ENCODE results near the gene IL12A.

The IL12A gene

DNA sequence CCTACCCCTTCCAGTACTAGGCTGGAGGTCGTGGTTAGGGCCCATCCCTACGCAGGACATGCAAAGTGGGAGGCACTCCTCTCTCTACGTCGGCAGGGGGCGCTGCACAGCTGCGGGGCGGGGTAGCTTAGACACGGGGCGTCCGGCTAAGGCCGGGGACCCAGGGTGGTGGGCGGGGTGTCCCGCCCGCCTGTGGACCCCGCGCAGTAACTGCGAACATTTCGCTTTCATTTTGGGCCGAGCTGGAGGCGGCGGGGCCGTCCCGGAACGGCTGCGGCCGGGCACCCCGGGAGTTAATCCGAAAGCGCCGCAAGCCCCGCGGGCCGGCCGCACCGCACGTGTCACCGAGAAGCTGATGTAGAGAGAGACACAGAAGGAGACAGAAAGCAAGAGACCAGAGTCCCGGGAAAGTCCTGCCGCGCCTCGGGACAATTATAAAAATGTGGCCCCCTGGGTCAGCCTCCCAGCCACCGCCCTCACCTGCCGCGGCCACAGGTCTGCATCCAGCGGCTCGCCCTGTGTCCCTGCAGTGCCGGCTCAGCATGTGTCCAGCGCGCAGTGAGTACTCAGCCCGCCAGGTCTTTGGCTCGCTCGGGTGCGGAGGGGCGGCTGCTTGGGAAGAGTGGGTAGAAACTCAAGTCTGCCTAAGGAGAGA is at the start of gene IL12A:
Gene IL12A (plus strand): TSS at position 219 of the 655 bp plus-strand sequence.
- peaks cover 32% of the 10 kb centered on the region for H3K27me3 Mint-ChIP-seq
- CTCF ChIA-PET: interaction anchor here (0.5 to 7.1 kb wide), 16 partner anchors 10 to 494 kb away, joined by 3 to 94 read pairs (median 4); no protein-coding TSS in a partner anchor
- peak; percentile 86 for DNase-seq
- no peaks in the 10 kb centered on the region for H3K36me3 Mint-ChIP-seq
- H3K27ac Mint-ChIP-seq: no peak within 1 kb of the TSS
- peaks cover 14% of the 10 kb centered on the region for H3K4me1 Mint-ChIP-seq
- peak within 1 kb of the TSS; percentile 73 for H3K4me3 Mint-ChIP-seq
- no peaks in the 10 kb centered on the region for H3K9me3 Mint-ChIP-seq

DNA sequence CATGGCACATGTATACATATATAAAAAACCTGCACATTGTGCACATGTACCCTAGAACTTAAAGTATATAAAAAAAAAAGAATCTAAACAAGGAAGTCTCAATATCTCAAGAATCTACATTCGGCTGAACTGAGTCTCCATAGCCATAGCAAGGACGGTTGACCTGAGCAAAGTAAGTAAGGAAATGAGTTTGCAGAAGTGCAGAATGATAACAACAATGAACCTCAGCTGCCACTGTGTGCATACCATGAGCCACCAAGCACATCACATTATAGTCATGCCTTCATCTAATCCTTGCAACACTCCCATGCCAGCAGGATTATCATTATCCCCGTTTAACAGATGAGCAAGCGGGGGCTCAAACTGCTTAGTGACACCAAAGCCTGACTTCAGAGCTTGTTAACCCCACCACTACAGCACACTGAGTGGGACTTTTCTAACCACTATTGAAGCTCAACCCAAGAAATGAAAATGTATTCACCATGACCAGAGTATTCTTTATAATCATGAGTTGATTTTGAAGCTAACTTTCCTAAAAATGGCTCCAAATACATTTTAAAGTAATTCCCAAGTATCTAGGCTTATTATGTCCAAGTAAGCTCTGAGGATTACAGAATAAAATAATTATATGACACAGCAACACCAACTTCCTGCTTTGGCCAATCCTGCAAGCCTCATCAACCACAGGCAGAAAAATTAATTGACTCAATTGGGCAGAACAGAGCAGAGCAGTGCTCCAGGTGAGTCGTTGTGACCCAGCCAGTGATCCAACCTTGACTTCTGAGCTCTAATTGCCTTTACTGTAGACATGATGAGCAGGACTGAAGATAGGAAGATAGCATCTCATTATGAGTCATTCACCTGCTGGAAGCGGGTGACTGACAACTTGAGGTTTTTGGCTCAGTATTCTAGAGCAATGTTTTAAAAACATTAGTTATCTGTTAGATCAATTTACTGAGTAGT is 47.3 kb upstream of the IL12A start:
- no peaks in the 10 kb centered on the region for H3K4me1 Mint-ChIP-seq
- H3K9me3 Mint-ChIP-seq: no peaks in the 10 kb centered on the region
- H3K27ac Mint-ChIP-seq: no peak overlapping the region
- no peak for DNase-seq
- no peaks in the 10 kb centered on the region for H3K27me3 Mint-ChIP-seq
- H3K36me3 Mint-ChIP-seq: no peaks in the 10 kb centered on the region
- no peak overlapping the region for H3K4me3 Mint-ChIP-seq
- CTCF ChIA-PET: interaction anchor here (1.4 kb wide), 1 partner anchor 10 kb away, joined by 5 read pairs; no protein-coding TSS in a partner anchor

- no peak for DNase-seq
- H3K9me3 Mint-ChIP-seq: no peaks in the 10 kb centered on the region
- peaks cover 4% of the 10 kb centered on the region for H3K27me3 Mint-ChIP-seq
- no peak overlapping the region for H3K4me3 Mint-ChIP-seq
- CTCF ChIA-PET: interaction anchor here (1.2 kb wide), 1 partner anchor 44 kb away, joined by 3 read pairs; the partner anchor contains the start of gene IL12A
- no peak overlapping the region for H3K27ac Mint-ChIP-seq
- no peaks in the 10 kb centered on the region for H3K4me1 Mint-ChIP-seq
- H3K36me3 Mint-ChIP-seq: no peaks in the 10 kb centered on the region
These were observed 43.9 kb upstream of the IL12A start for GRCh38 chr3:159944781-159945180.

GRCh38 chr3:159945930-159946329 is 42.7 kb upstream of the IL12A start:
- no peak for DNase-seq

GRCh38 chr3:159947220-159947619 is 41.4 kb upstream of the IL12A start:
- peaks cover 4% of the 10 kb centered on the region for H3K27me3 Mint-ChIP-seq
- H3K9me3 Mint-ChIP-seq: no peaks in the 10 kb centered on the region
- H3K4me1 Mint-ChIP-seq: no peaks in the 10 kb centered on the region
- no peaks in the 10 kb centered on the region for H3K36me3 Mint-ChIP-seq
- CTCF ChIA-PET: no interaction called here
- H3K4me3 Mint-ChIP-seq: no peak overlapping the region
- no peak for DNase-seq
- no peak overlapping the region for H3K27ac Mint-ChIP-seq

More at GRCh38 chr3:159945930-159946329, 42.7 kb upstream of the IL12A start:
- CTCF ChIA-PET: no interaction called here
- no peaks in the 10 kb centered on the region for H3K36me3 Mint-ChIP-seq
- no peaks in the 10 kb centered on the region for H3K9me3 Mint-ChIP-seq
- no peak overlapping the region for H3K4me3 Mint-ChIP-seq
- H3K27me3 Mint-ChIP-seq: peaks cover 4% of the 10 kb centered on the region
- H3K27ac Mint-ChIP-seq: no peak overlapping the region
- H3K4me1 Mint-ChIP-seq: no peaks in the 10 kb centered on the region

DNA sequence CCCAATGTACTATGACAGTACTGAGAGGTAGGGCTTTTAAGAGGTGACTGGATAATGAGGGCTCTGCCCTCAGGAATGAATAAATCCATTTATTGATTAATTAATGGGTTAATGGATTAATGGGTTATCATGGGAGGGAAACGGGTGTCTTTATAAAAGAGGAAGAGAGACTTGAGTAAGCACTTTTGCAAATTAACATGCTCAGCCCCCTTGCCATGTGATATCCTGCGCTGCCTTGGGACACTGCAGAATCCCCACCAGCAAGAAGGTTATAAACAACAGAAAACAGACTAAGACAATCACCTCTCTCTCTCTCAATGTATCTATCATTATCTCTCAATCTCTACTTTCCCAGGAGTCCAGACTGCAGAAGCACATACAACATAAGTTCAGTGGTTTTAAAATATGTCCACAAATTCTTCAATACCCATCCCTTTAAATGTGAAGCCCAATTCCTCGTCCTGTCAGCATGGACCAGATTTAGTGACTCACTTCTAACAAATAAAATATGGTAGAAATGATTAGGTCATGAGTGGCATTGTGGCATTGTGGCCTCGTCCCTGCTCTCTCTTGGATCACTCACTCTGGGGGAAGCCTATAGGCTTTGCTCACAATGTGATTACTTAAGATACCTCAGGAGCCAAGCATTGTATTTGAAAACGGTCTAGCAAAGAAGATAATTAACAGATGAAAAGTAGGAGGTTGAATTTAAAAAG is 40.0 kb upstream of the IL12A start:
- Mint-ChIP-seq H3K4me1 (no peaks in the 10 kb centered on the region), H3K9me3 (no peaks in the 10 kb centered on the region), H3K27ac (no peak overlapping the region), H3K36me3 (no peaks in the 10 kb centered on the region), H3K4me3 (no peak overlapping the region), H3K27me3 (peaks cover 4% of the 10 kb centered on the region)
- CTCF ChIA-PET: no interaction called here
- no peak for DNase-seq

GRCh38 chr3:159950156-159950898 is 38.3 kb upstream of the IL12A start:
- H3K27ac Mint-ChIP-seq: no peak overlapping the region
- CTCF ChIA-PET: no interaction called here
- no peaks in the 10 kb centered on the region for H3K9me3 Mint-ChIP-seq
- peaks cover 4% of the 10 kb centered on the region for H3K27me3 Mint-ChIP-seq
- no peak overlapping the region for H3K4me3 Mint-ChIP-seq
- H3K36me3 Mint-ChIP-seq: no peaks in the 10 kb centered on the region
- H3K4me1 Mint-ChIP-seq: no peaks in the 10 kb centered on the region
- DNase-seq: no peak

DNA sequence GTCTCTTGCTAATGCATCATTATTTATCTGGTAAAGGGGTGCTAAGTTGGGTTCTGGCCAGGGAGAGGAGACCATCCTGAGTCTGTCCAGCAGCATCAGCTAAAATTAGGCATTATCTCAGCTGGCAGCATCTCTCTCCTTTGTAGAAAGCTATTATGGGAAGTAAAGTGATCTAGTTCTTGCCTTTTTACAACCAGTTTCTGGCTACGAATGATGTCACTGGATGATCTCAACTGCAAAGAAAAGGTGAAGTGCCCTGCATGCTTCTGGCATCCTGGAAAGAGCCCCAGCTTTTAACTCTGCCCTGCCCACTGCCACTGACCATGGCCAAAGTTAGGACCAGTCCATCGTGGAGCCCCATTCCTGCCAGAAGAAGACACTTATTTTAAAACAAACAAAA is 37.1 kb upstream of the IL12A start:
- Mint-ChIP-seq H3K4me3 (no peak overlapping the region), H3K4me1 (no peaks in the 10 kb centered on the region), H3K36me3 (no peaks in the 10 kb centered on the region), H3K27me3 (peaks cover 7% of the 10 kb centered on the region), H3K9me3 (no peaks in the 10 kb centered on the region), H3K27ac (no peak overlapping the region)
- CTCF ChIA-PET: no interaction called here
- DNase-seq: no peak

DNA sequence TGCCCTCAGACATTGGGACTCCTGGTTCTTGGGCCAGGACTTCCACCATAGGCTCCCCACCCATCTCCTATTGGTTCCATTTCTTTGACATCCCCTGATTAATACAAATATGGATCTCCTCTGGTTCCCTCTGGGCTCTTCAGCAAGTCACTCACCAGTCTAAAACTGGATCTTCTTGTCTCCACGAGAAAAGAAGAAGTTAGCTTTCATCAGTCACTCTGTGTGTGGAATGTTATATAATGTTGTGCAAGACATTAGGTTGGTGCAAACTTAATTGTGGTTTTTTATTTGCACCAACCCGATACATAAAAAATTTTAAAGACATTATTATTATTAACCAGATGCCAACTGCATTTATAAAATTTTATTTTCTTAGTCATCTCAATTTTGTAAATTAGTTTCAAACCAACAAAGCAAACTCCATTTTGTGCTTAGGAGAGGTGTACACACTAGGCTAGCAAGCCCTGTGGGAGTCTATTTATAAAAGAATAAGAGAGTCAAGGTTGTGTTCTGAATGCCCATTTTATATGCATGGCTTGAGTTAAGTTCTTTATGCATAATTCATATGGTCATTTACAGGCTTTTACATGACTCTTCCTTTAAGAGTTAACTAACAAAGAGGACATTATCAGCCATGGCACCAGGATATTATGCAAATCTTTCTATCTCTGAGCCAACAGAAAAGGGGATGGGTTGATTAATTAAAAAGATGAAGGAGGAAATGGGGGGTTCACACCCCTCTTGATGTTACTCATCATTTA is 35.1 kb upstream of the IL12A start:
- CTCF ChIA-PET: no interaction called here
- Mint-ChIP-seq H3K36me3 (no peaks in the 10 kb centered on the region), H3K27ac (no peak overlapping the region), H3K27me3 (peaks cover 7% of the 10 kb centered on the region), H3K4me1 (no peaks in the 10 kb centered on the region), H3K4me3 (no peak overlapping the region), H3K9me3 (no peaks in the 10 kb centered on the region)
- no peak for DNase-seq

GRCh38 chr3:159960188-159961148 is 28.2 kb upstream of the IL12A start:
- no peak for DNase-seq
- H3K9me3 Mint-ChIP-seq: no peaks in the 10 kb centered on the region
- H3K36me3 Mint-ChIP-seq: no peaks in the 10 kb centered on the region
- CTCF ChIA-PET: no interaction called here
- no peak overlapping the region for H3K4me3 Mint-ChIP-seq
- no peak overlapping the region for H3K27ac Mint-ChIP-seq
- peaks cover 13% of the 10 kb centered on the region for H3K27me3 Mint-ChIP-seq
- H3K4me1 Mint-ChIP-seq: no peaks in the 10 kb centered on the region

- Mint-ChIP-seq H3K27me3 (peaks cover 10% of the 10 kb centered on the region), H3K27ac (no peak overlapping the region), H3K9me3 (no peaks in the 10 kb centered on the region), H3K4me1 (no peaks in the 10 kb centered on the region), H3K4me3 (no peak overlapping the region), H3K36me3 (no peaks in the 10 kb centered on the region)
- CTCF ChIA-PET: no interaction called here
- DNase-seq: no peak
These were observed 24.3 kb upstream of the IL12A start for GRCh38 chr3:159964166-159964973.

GRCh38 chr3:159971311-159971710 is 17.3 kb upstream of the IL12A start:
- Mint-ChIP-seq H3K4me1 (no peaks in the 10 kb centered on the region), H3K36me3 (no peaks in the 10 kb centered on the region), H3K27me3 (peaks cover 16% of the 10 kb centered on the region), H3K9me3 (no peaks in the 10 kb centered on the region), H3K4me3 (no peak overlapping the region), H3K27ac (no peak overlapping the region)
- DNase-seq: no peak
- CTCF ChIA-PET: no interaction called here

Data from activated naive CD4-positive, alpha-beta T cell treated with anti-CD3 and anti-CD28 coated beads, Interleukin-2, amount 10 ng/mL, durations not matched to agents 7 days and 5 days (primary cell).